ENCODE results near the gene TBC1D25.
"Not testable (repeated sequence)": the region's sequence is repeated elsewhere in the genome, so short reads cannot be mapped to it uniquely, and the experiment has no call there.

Gene TBC1D25

DNA sequence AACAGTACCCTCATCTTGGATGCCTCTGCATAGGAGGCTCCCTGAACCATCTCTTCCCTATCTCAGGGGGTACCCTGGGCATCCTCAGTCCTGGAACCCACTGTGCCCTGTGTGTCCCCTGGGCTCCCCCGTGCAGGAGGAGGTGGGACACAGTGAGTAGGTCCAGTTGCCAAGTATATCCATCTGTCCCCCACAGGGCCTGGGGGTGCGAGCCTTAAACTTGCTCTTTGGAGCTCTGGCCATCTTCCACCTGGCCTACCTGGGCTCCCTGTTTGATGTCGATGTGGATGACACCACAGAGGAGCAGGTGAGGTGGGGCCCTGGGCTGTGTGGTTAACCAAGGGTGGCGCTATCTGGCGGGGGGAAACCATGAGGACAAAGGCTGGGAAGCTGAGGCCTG, 22.5 kb upstream of the TBC1D25 start:
- no peak overlapping the region for H3K9ac ChIP-seq (ENCODE audit: low read depth, low read length)

DNA sequence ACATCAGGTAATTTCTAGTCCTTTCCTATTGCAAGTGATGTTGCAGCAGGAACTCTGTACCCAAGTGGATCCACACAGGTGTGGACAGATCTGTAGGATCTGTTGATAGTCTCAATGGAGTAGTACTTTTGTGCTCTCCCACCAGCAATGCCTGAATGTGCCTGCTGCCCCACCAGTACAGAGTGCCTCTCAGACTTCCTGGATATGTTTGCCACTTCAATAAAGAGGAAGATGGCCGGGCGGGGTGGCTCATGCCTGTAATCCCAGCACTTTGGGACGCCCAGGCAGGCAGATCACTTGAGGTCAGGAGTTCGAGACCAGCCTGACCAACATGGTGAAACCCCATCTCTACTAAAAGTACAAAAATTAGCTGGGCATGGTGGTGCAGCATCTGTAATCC, 20.0 kb upstream of the TBC1D25 start:
- peaks cover 23% of the 10 kb centered on the region for H3K36me3 ChIP-seq (ENCODE audit: insufficient read depth, low read length)
- H3K9ac ChIP-seq (ENCODE audit: low read depth, low read length); H3K4me2 ChIP-seq (ENCODE audit: low read length); H3K27me3 ChIP-seq (ENCODE audit: control insufficient read depth, insufficient read depth, low read length); H3K9me3 ChIP-seq (replicated peaks; ENCODE audit: low read length); H3K4me1 ChIP-seq (ENCODE audit: control insufficient read depth, insufficient read depth, low read length); H3K4me3 ChIP-seq (ENCODE audit: low read length): not testable (repeated sequence)

More for the DNA sequence above, 22.5 kb upstream of the TBC1D25 start:
- Histone ChIP-seq H3K4me2 (ENCODE audit: low read length) (no peak overlapping the region), H3K4me1 (ENCODE audit: control insufficient read depth, insufficient read depth, low read length) (no peaks in the 10 kb centered on the region), H3K9me3 (replicated peaks; ENCODE audit: low read length) (peaks cover 4% of the 10 kb centered on the region), H3K27me3 (ENCODE audit: control insufficient read depth, insufficient read depth, low read length) (no peaks in the 10 kb centered on the region), H3K4me3 (ENCODE audit: low read length) (no peak overlapping the region), H3K36me3 (ENCODE audit: insufficient read depth, low read length) (peaks cover 23% of the 10 kb centered on the region)

DNA sequence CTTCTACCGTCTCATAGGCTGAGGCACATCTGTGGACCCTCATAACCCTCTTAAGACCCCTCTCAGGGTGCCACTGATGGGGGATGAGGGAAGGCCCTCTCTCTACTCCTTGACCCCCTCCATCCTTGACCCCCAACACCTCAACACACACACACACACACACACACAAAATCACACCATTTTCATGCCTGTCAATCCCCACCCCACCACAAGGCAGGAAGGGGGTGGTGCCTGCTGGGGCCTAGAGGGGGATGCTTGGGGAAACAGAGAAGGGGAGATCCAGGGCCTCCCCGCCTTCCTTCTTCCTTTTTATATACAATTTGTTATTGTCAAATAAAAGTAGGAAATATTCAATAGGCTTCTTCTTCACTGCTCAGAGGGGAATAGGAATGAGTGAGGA, 19.1 kb upstream of the TBC1D25 start:
- Histone ChIP-seq H3K4me1 (ENCODE audit: control insufficient read depth, insufficient read depth, low read length) (peaks cover 3% of the 10 kb centered on the region), H3K4me2 (ENCODE audit: low read length) (no peak overlapping the region), H3K4me3 (ENCODE audit: low read length) (no peak overlapping the region), H3K27me3 (ENCODE audit: control insufficient read depth, insufficient read depth, low read length) (no peaks in the 10 kb centered on the region), H3K9me3 (replicated peaks; ENCODE audit: low read length) (peaks cover under 1% of the 10 kb centered on the region), H3K9ac (ENCODE audit: low read depth, low read length) (no peak overlapping the region), H3K36me3 (ENCODE audit: insufficient read depth, low read length) (peaks cover 15% of the 10 kb centered on the region)

DNA sequence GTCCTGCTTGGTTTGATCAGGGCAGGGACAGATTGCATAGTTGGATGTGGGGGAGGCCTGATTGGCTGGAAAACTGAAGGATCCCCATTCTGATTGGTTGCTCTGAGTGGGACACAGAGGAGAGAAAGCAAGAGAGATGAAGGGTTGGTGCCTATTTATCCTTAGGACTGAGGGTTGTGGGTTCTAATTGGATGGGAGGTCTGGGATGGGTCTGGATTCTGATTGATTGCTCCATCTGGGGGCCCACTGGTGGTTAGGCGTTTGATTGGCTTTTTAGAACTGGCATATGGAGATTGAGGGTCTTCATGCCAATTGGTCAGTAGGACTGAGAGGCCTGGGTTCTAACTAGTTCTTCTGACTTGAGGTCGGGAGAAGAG, 18.6 kb upstream of the TBC1D25 start:
- H3K9me3 ChIP-seq (replicated peaks; ENCODE audit: low read length): no peaks in the 10 kb centered on the region
- H3K9ac ChIP-seq (ENCODE audit: low read depth, low read length): no peak overlapping the region
- H3K4me3 ChIP-seq (ENCODE audit: low read length): peak overlapping the region; percentile 69
- peak overlapping the region; percentile 86 for H3K4me2 ChIP-seq (ENCODE audit: low read length)
- H3K27me3 ChIP-seq (ENCODE audit: control insufficient read depth, insufficient read depth, low read length): no peaks in the 10 kb centered on the region
- H3K4me1 ChIP-seq (ENCODE audit: control insufficient read depth, insufficient read depth, low read length): peaks cover 3% of the 10 kb centered on the region
- peaks cover 15% of the 10 kb centered on the region for H3K36me3 ChIP-seq (ENCODE audit: insufficient read depth, low read length)

DNA sequence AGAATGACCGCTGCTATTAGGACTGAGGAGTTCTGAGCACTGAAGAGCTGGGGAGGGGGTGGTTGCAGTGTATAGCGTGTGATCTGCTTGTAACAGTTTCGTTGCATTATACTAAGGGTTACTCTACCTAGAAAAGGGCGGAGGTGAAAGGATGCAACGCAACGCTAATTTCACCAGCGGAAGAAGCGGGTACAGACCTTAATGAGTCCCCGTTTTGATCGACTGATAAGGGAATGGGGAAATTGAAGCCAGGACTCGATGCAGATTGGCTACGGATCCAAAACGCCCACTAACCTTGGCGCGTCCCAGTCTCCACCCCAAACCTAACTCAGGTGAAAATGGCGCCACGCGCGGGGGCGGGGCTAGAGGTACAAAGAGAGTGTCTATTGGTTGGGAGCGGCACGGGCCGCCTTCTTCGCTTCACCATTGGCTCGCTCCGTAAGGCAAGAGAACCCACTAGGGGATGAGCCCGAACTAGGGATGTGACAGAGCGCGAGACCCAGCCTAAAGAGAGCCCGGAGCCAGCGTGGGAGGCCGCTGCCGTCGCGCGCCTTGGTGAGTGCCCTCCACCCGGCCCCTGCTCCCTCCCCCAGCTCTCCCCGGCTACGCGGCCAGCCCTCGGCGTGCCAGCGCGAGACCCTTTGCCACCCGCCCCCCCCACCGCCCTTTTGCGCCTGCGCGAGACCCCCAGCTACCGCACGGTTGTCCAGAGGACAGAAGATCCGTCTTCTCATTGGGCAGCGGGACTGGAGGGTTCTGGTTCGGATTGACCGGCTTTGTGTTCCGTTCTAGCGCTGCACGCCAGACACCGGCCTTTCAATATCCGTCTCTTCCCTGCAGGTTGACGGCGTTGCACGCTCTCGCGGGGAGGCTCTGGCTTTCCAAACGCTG, 17.9 kb upstream of the TBC1D25 start, which contains the start of gene EBP:
TSS of gene EBP (plus strand) at position 456 of the 891 bp plus-strand sequence. CDS start 1,964 bp downstream, outside the sequence.
- Histone ChIP-seq H3K9ac (ENCODE audit: low read depth, low read length) (peak within 1 kb of the TSS; percentile 63), H3K4me3 (ENCODE audit: low read length) (peak within 1 kb of the TSS; percentile 69), H3K4me1 (ENCODE audit: control insufficient read depth, insufficient read depth, low read length) (peaks cover 3% of the 10 kb centered on the region), H3K36me3 (ENCODE audit: insufficient read depth, low read length) (peaks cover 10% of the 10 kb centered on the region), H3K4me2 (ENCODE audit: low read length) (peak within 1 kb of the TSS; percentile 86), H3K27me3 (ENCODE audit: control insufficient read depth, insufficient read depth, low read length) (no peaks in the 10 kb centered on the region), H3K9me3 (replicated peaks; ENCODE audit: low read length) (no peaks in the 10 kb centered on the region)

DNA sequence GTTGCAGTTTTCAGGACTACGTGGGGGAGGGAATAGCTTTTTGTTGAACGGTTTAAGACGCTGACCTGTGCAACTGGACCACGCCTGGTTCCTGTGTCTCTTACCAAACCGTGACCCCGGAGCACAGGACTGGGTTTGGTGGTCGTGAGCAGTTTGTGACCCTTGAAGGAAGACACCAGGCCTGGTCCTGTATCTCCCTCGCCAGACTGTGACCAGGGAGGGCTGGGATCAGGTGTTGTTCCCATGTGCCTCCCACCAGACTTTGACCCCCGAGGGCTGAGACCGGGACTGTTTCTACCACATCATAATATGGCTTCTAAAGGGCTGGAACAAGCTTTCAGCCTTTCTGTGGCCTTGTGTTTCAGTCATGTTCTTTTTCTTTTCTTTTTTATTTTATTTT, 17.2 kb upstream of the TBC1D25 start:
- peaks cover 3% of the 10 kb centered on the region for H3K4me1 ChIP-seq (ENCODE audit: control insufficient read depth, insufficient read depth, low read length)
- peak overlapping the region; percentile 63 for H3K9ac ChIP-seq (ENCODE audit: low read depth, low read length)
- H3K9me3 ChIP-seq (replicated peaks; ENCODE audit: low read length): no peaks in the 10 kb centered on the region
- H3K36me3 ChIP-seq (ENCODE audit: insufficient read depth, low read length): peaks cover 11% of the 10 kb centered on the region
- H3K4me3 ChIP-seq (ENCODE audit: low read length): peak overlapping the region; percentile 69
- no peaks in the 10 kb centered on the region for H3K27me3 ChIP-seq (ENCODE audit: control insufficient read depth, insufficient read depth, low read length)
- peak overlapping the region; percentile 86 for H3K4me2 ChIP-seq (ENCODE audit: low read length)

DNA sequence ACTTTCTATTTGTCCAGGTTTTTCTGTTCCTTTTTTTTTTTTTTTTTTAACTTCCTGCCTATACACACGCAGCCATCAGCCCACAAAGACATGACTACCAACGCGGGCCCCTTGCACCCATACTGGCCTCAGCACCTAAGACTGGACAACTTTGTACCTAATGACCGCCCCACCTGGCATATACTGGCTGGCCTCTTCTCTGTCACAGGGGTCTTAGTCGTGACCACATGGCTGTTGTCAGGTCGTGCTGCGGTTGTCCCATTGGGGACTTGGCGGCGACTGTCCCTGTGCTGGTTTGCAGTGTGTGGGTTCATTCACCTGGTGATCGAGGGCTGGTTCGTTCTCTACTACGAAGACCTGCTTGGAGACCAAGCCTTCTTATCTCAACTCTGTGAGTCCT, 15.8 kb upstream of the TBC1D25 start:
- Histone ChIP-seq H3K4me3 (ENCODE audit: low read length) (no peak overlapping the region), H3K9me3 (replicated peaks; ENCODE audit: low read length) (no peaks in the 10 kb centered on the region), H3K36me3 (ENCODE audit: insufficient read depth, low read length) (peaks cover 18% of the 10 kb centered on the region), H3K4me2 (ENCODE audit: low read length) (no peak overlapping the region), H3K9ac (ENCODE audit: low read depth, low read length) (no peak overlapping the region), H3K4me1 (ENCODE audit: control insufficient read depth, insufficient read depth, low read length) (peaks cover 3% of the 10 kb centered on the region), H3K27me3 (ENCODE audit: control insufficient read depth, insufficient read depth, low read length) (no peaks in the 10 kb centered on the region)

DNA sequence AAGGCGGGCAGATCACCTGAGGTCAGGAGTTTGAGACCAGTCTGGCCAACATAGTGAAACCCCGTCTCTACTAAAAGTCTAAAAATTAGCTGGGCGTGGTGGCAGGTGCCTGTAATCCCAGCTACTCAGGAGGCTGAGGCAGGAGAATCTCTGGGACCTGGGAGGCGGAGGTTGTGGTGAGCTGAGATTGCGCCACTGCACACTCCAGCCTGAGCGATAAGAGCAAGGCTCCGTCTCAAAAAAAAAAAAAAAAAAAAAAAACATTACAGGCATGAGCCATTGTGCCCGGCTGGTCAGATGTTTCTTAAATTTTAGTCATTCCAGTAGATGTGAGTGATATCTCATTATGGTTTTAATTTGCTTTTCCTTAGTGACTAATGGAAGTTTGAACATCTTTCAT, 13.7 kb upstream of the TBC1D25 start:
- H3K4me3 ChIP-seq (ENCODE audit: low read length); H3K4me2 ChIP-seq (ENCODE audit: low read length); H3K9ac ChIP-seq (ENCODE audit: low read depth, low read length); H3K27me3 ChIP-seq (ENCODE audit: control insufficient read depth, insufficient read depth, low read length); H3K9me3 ChIP-seq (replicated peaks; ENCODE audit: low read length); H3K4me1 ChIP-seq (ENCODE audit: control insufficient read depth, insufficient read depth, low read length): not testable (repeated sequence)
- peaks cover 18% of the 10 kb centered on the region for H3K36me3 ChIP-seq (ENCODE audit: insufficient read depth, low read length)

DNA sequence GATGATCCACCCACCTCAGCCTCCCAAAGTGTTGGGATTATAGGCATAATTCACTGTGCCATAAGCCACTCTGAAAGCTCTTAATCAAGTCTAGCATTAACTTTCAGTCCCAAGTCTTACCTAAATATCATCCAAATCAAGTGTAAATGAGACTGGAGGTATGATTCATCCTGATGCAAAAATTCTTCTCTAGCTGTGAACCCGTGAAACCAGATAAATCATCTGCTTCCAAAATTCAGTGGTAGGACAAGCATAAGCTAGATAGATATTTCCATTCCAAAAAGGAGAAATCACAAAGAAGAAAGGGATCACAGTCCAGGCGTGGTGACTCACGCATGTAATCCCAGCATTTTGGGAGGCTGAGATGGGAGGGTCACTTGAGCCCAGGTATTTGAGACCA, 8.8 kb upstream of the TBC1D25 start:
- Histone ChIP-seq H3K4me3 (ENCODE audit: low read length) (no peak overlapping the region), H3K4me2 (ENCODE audit: low read length) (no peak overlapping the region), H3K4me1 (ENCODE audit: control insufficient read depth, insufficient read depth, low read length) (peaks cover 22% of the 10 kb centered on the region), H3K27me3 (ENCODE audit: control insufficient read depth, insufficient read depth, low read length) (no peaks in the 10 kb centered on the region), H3K36me3 (ENCODE audit: insufficient read depth, low read length) (peaks cover 14% of the 10 kb centered on the region), H3K9ac (ENCODE audit: low read depth, low read length) (no peak overlapping the region), H3K9me3 (replicated peaks; ENCODE audit: low read length) (no peaks in the 10 kb centered on the region)

DNA sequence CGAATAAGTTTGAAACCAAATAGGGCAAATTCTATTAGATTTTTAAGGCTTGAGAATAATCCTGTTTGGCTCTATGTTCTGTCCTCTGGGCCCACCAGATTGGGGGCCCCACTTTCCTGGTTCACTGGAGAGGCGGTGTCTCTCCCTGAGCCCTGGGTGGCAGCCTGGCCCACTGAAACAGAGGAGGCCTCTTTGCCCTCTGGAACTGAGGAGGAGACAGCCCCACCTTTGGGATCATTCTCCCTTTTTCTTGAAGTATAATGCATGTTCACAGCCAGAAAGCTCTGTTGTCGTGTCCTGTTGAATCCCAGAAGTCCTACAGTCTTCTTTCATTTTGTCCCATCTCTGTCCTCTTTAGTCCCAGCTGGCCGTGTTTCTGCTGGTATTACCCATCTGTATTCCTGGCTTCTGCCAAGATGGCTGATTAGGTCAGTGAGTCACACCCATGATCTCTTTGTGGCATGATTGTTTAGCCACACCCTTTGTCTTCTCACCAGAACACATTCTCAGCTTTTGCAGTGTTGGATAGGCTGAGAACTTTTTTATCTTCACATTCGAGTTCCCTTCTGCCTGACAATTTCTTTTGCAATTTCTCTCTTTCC, 8.1 kb upstream of the TBC1D25 start:
- H3K4me3 ChIP-seq (ENCODE audit: low read length): no peak overlapping the region
- no peaks in the 10 kb centered on the region for H3K9me3 ChIP-seq (replicated peaks; ENCODE audit: low read length)
- H3K27me3 ChIP-seq (ENCODE audit: control insufficient read depth, insufficient read depth, low read length): no peaks in the 10 kb centered on the region
- H3K4me2 ChIP-seq (ENCODE audit: low read length): peak overlapping the region; percentile 6
- peaks cover 14% of the 10 kb centered on the region for H3K36me3 ChIP-seq (ENCODE audit: insufficient read depth, low read length)
- H3K4me1 ChIP-seq (ENCODE audit: control insufficient read depth, insufficient read depth, low read length): peaks cover 22% of the 10 kb centered on the region
- peak overlapping the region; percentile 44 for H3K9ac ChIP-seq (ENCODE audit: low read depth, low read length)

DNA sequence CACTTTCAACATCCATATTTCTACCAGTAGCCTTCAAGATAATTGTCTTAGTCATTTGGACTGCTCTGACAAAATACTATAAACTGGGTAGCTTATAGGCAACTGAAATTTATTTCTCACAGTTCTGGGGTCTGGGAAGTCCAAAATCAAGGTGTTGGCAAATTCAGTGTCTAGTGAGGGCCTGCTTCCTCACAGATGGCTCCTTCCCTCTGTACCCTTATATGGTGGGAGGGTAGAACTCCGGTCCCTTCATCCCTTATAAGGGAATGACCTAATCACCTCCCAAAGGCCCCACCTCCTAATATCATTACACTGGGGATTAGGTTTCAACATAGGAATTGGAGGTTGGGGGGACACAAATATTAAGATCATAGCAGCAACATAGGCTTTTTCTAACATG, 7.4 kb upstream of the TBC1D25 start:
- no peaks in the 10 kb centered on the region for H3K27me3 ChIP-seq (ENCODE audit: control insufficient read depth, insufficient read depth, low read length)
- H3K36me3 ChIP-seq (ENCODE audit: insufficient read depth, low read length): peaks cover 8% of the 10 kb centered on the region
- no peak overlapping the region for H3K4me3 ChIP-seq (ENCODE audit: low read length)
- no peak overlapping the region for H3K4me2 ChIP-seq (ENCODE audit: low read length)
- peaks cover 22% of the 10 kb centered on the region for H3K4me1 ChIP-seq (ENCODE audit: control insufficient read depth, insufficient read depth, low read length)
- H3K9me3 ChIP-seq (replicated peaks; ENCODE audit: low read length): no peaks in the 10 kb centered on the region
- H3K9ac ChIP-seq (ENCODE audit: low read depth, low read length): peak overlapping the region; percentile 24
